Stomach (tissue), 9 donors: ENCODE results near the gene PDE9A. TPM values are rescaled to one million over a fixed set of nuclear protein-coding genes. Genes with fewer than 3 reads are reported as not detected.

Experiments used
- DNase-seq, 2 donors: peaks; one replicate each; pipeline versions ENCODE4 v3.0.0 to v3.0.0-alpha.2; 2013 to 2019
- H3K27ac ChIP-seq, 5 donors: fragments of 200-600 bp in 4 of 5; sonication (generic) in 4 of 5; one replicate each; pipeline ENCODE4 v1.5.1; 2013 to 2019; ENCODE audit warnings: mild to moderate bottlenecking in 1 of 5, moderate library complexity in 1 of 5
- H3K27me3 ChIP-seq, 3 donors: fragments of 200-600 bp; sonication (generic); one replicate each; pipeline ENCODE4 v1.5.1; 2017 to 2019; ENCODE audit warnings: mixed run types in 1 of 3
- H3K36me3 ChIP-seq, 4 donors: fragments of 200-600 bp; sonication (generic); 1 replicate in 3 of 4; 2 replicates in 1 of 4; pipeline ENCODE4 v1.5.1; 2016 to 2019
- H3K4me1 ChIP-seq, 4 donors: fragments of 200-600 bp; sonication (generic); one replicate each; pipeline ENCODE4 v1.5.1; 2016 to 2019
- H3K4me3 ChIP-seq, 4 donors: fragments of 200-600 bp; sonication (generic) in 3 of 4; one replicate each; pipeline ENCODE4 v1.5.1; 2016 to 2019; ENCODE audit warnings: mild to moderate bottlenecking in 1 of 4
- H3K9me3 ChIP-seq, 4 donors: fragments of 200-600 bp; sonication (generic); one replicate each; pipeline ENCODE4 v1.5.1; 2016 to 2019
- CTCF ChIP-seq, 7 experiments: fragments of 450-650 bp in 4 of 7; fragments of 200-600 bp in 3 of 7; sonication (generic) in 3 of 7; IDR thresholded peaks; one replicate each; pipeline ENCODE4 v1.5.1; 2016 to 2019; ENCODE audit warnings: antibody characterized with exemption in 7 of 7, control low read depth in 2 of 7, mild to moderate bottlenecking in 1 of 7
- EP300 ChIP-seq: sonication (generic); formaldehyde crosslinking; IDR thresholded peaks from one replicate; pipeline ENCODE4 v1.6.1; 2017; ENCODE audit warnings: antibody characterized with exemption
- POLR2A ChIP-seq, 4 donors: fragments of 450-650 bp; IDR thresholded peaks; one replicate each; pipeline ENCODE4 v1.6.1; 2016; ENCODE audit warnings: antibody characterized with exemption in 4 of 4, control low read depth in 2 of 4, mild to moderate bottlenecking in 1 of 4, moderate library complexity in 1 of 4
- POLR2AphosphoS5 ChIP-seq, 3 donors: sonication (generic); formaldehyde crosslinking; IDR thresholded peaks; one replicate each; pipeline ENCODE4 v1.6.1; 2016; ENCODE audit warnings: antibody characterized with exemption in 3 of 3
- WGBS, 5 donors: extraction: QIAGEN DNeasy Blood & Tissue Kit in 3 of 5; methylation state at CpG; one replicate each; pipeline versions ENCODE4 v1.1.5 to v1.1.7; 2013 to 2018; 5-methylcytosine and 5-hydroxymethylcytosine counted together
- intact Hi-C: fragments of 100-400 bp; cut with DNase I; formaldehyde crosslinking; loops from one replicate; pipeline ENCODE4 v1.15.1; 2023; ENCODE audit warnings: low total_unique reads
- polyA plus RNA-seq, 3 donors: library from polyadenylated mRNA; stranded (reverse); fragments of 200-250 nt; gene quantifications; one replicate each; pipeline ENCODE4 v1.2.3, GENCODE V29; 2013
- total RNA-seq, 5 donors: library from RNA; depleted of rRNA; stranded (reverse); fragments of >200 nt; gene quantifications; one replicate each; pipeline versions ENCODE4 v1.1.0 to v1.2.3, GENCODE V29; 2014 to 2016
- donor health status: healthy with polysubstance abuse.
- donor health status: Bipolar disorder and iron deficiency.
- donor health status: healthy.

The PDE9A gene
- total and polyA plus RNA-seq, 8 donors: 6.4 to 77.1 (median 11.9) TPM

- Histone ChIP-seq H3K9me3 (no peaks in the 10 kb centered on the region), H3K27me3 (peaks cover 0 to 6% (median 0%) of the 10 kb centered on the region in 3 donors), H3K4me1 (peaks cover 0 to 15% (median 5%) of the 10 kb centered on the region in 4 donors), H3K36me3 (peaks cover 0 to 24% (median 0%) of the 10 kb centered on the region in 4 donors), H3K27ac (no peak overlapping the region), H3K4me3 (no peak overlapping the region)
- intact Hi-C loops: no loop called here
- 85 to 91% (median 88%) methylated on average over 15 of the region's 15 CpGs for WGBS, 5 donors
- no peak for DNase-seq
- TF ChIP-seq EP300 (no peak), CTCF (IDR thresholded peaks at IDR 0.05) (no peak), POLR2A (IDR thresholded peaks at IDR 0.05) (no peak), POLR2AphosphoS5 (IDR thresholded peaks at IDR 0.05) (no peak)
These were observed 29.3 kb downstream of the PDE9A start for GRCh38 chr21:42682661-42683210.

- H3K4me1 ChIP-seq: peaks cover 0 to 7% (median 0%) of the 10 kb centered on the region in 4 donors
- WGBS, 5 donors: 87 to 92% (median 89%) methylated on average over 17 to 19 of the region's 19 CpGs
- peaks cover 0 to 6% (median 0%) of the 10 kb centered on the region in 3 donors for H3K27me3 ChIP-seq
- no peak overlapping the region for H3K27ac ChIP-seq
- TF ChIP-seq POLR2AphosphoS5 (IDR thresholded peaks at IDR 0.05): no peak
- no peak for TF ChIP-seq POLR2A (IDR thresholded peaks at IDR 0.05)
- no peak for TF ChIP-seq CTCF (IDR thresholded peaks at IDR 0.05)
- H3K36me3 ChIP-seq: peaks cover 0 to 32% (median under 1%) of the 10 kb centered on the region in 4 donors
- no peak for DNase-seq
- H3K9me3 ChIP-seq: no peaks in the 10 kb centered on the region
- no peak overlapping the region for H3K4me3 ChIP-seq
- intact Hi-C loops: no loop called here
These were observed 30.1 kb downstream of the PDE9A start for GRCh38 chr21:42683371-42684108.

DNA sequence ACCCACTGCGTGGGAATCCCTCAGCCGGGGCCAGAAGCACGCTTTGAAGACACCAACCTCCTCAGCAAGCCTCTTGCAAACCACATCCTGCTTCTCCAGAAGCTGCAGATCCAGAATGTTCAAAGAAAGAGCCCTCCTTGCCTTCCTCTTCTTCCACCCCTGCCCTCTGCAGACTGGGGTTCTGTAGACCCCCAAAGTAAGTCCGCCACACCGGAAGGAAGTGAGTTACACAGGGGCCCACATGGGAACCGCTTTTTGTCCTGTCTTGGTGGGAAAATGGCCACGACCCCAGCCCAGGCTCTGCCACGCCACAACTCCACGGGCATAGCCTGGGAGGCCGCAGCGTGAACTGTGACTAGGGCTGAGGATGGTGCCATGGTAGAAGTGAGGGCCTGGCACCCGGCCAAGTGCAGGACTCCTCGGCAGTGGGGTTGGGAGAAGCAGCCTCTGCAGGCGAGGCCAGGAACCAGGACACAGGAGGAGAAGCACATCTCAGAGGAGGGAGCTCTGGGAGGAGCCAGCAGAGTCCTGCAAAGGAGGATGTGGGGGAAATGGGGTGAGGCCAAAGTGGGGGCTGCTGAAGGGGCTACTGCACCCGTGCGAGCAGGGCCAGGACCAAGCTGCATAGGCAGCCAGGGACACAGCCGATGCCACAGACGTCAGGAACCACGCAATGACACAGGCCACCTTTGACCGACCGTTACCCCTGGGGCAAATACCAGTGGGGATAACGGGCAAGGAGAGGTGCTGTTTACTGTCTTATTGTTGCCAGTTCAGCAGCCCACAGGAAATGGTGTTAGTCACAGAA is 30.9 kb downstream of the PDE9A start:
- TF ChIP-seq CTCF (IDR thresholded peaks at IDR 0.05) (no peak), POLR2A (IDR thresholded peaks at IDR 0.05) (no peak), EP300 (no peak), POLR2AphosphoS5 (IDR thresholded peaks at IDR 0.05) (no peak)
- Histone ChIP-seq H3K4me3 (no peak overlapping the region), H3K4me1 (peaks cover 0 to 5% (median 0%) of the 10 kb centered on the region in 4 donors), H3K27me3 (peaks cover 0 to 6% (median 0%) of the 10 kb centered on the region in 3 donors), H3K36me3 (peaks cover 0 to 33% (median 4%) of the 10 kb centered on the region in 4 donors), H3K9me3 (no peaks in the 10 kb centered on the region), H3K27ac (no peak overlapping the region)
- intact Hi-C loops: no loop called here
- no peak for DNase-seq
- WGBS, 5 donors: 62 to 77% (median 72%) methylated on average over 22 of the region's 22 CpGs

GRCh38 chr21:42685036-42685435 is 31.6 kb downstream of the PDE9A start:
- intact Hi-C loops: no loop called here
- H3K27me3 ChIP-seq: peaks cover 0 to 6% (median 0%) of the 10 kb centered on the region in 3 donors
- peaks cover 0 to 5% (median 0%) of the 10 kb centered on the region in 4 donors for H3K4me1 ChIP-seq
- no peak for DNase-seq
- no peak overlapping the region for H3K4me3 ChIP-seq
- H3K36me3 ChIP-seq: peaks cover 0 to 37% (median 5%) of the 10 kb centered on the region in 4 donors
- WGBS, 5 donors: 81 to 90% (median 88%) methylated on average over 33 of the region's 33 CpGs
- no peak overlapping the region for H3K27ac ChIP-seq
- TF ChIP-seq EP300: no peak
- no peak for TF ChIP-seq POLR2A (IDR thresholded peaks at IDR 0.05)
- no peak for TF ChIP-seq POLR2AphosphoS5 (IDR thresholded peaks at IDR 0.05)
- no peak for TF ChIP-seq CTCF (IDR thresholded peaks at IDR 0.05)
- H3K9me3 ChIP-seq: no peaks in the 10 kb centered on the region
